Measurements from ENCODE around the gene TCF4.

- no peak for TF ChIP-seq ELF4 (CRISPR knock-in tag; IDR thresholded peaks at IDR 0.05; ENCODE audit: borderline replicate concordance)
- no peak for TF ChIP-seq CBFB (CRISPR knock-in tag; IDR thresholded peaks at IDR 0.05)
- no peak for TF ChIP-seq BCLAF1 (IDR thresholded peaks at IDR 0.05)
- TF ChIP-seq CTCF (CRISPR knock-in tag; IDR thresholded peaks at IDR 0.05) = no peak
- TF ChIP-seq HMGXB3 (CRISPR knock-in tag; IDR thresholded peaks at IDR 0.05; ENCODE audit: borderline replicate concordance) = no peak
- no peak for TF ChIP-seq ZGPAT (CRISPR knock-in tag; IDR thresholded peaks at IDR 0.05)
- TF ChIP-seq ESRRA (CRISPR knock-in tag; IDR thresholded peaks at IDR 0.05; ENCODE audit: low read depth) = no peak
- no peak for TF ChIP-seq SP1 (IDR thresholded peaks at IDR 0.05)
- TF ChIP-seq SP1 (CRISPR knock-in tag; IDR thresholded peaks at IDR 0.05) = no peak
- TF ChIP-seq ZFP82 (CRISPR knock-in tag; IDR thresholded peaks at IDR 0.05; ENCODE audit: borderline replicate concordance) = no peak
- no peak for TF ChIP-seq ZNF24 (IDR thresholded peaks at IDR 0.05)
- no peak for TF ChIP-seq NONO (IDR thresholded peaks at IDR 0.05)
- TF ChIP-seq NONO (CRISPR knock-in tag; conservative IDR thresholded peaks at IDR 0.05) = no peak
- no peak for TF ChIP-seq RCOR2 (CRISPR knock-in tag; IDR thresholded peaks at IDR 0.05)
- TF ChIP-seq NFRKB (IDR thresholded peaks at IDR 0.05) = no peak
- TF ChIP-seq POLR2AphosphoS5 (IDR thresholded peaks at IDR 0.05; ENCODE audit: low read depth, low read length) = no peak
Observed at GRCh38 chr18:55248495-55248894, 339.5 kb downstream of the TCF4 start.

Data from HepG2 (cell line).